GM12891 (cell line): Measurements from ENCODE around the gene DMAC1.

Experiments used
- POLR2A ChIP-seq: IDR thresholded peaks from 2 replicates; pipeline ENCODE4 v1.6.1; 2011; ENCODE audit warnings: low read depth, low read length, control low read depth
- POLR2AphosphoS5 ChIP-seq: IDR thresholded peaks from 2 replicates; pipeline ENCODE4 v1.6.1; 2011; ENCODE audit warnings: low read depth, low read length, control low read depth
- POU2F2 ChIP-seq: IDR thresholded peaks from 2 replicates; pipeline ENCODE4 v1.6.1; 2011; ENCODE audit warnings: low read depth, mild to moderate bottlenecking, control low read depth, low read length, moderate library complexity
- SPI1 ChIP-seq: IDR thresholded peaks from 2 replicates; pipeline ENCODE4 v1.6.1; 2011; ENCODE audit warnings: low read depth, low read length, control low read depth
- TAF1 ChIP-seq: IDR thresholded peaks from 2 replicates; pipeline ENCODE4 v1.6.1; 2011; ENCODE audit warnings: low read depth, low read length, control low read depth

GRCh38 chr9:7802666-7803065, 3.1 kb upstream of the DMAC1 start:
- no peak for TF ChIP-seq POLR2AphosphoS5
- TF ChIP-seq POLR2A: no peak
- no peak for TF ChIP-seq POU2F2
- TF ChIP-seq TAF1: no peak
- no peak for TF ChIP-seq SPI1
